Left ventricle myocardium superior (tissue), 1 donor: ENCODE measurements around the gene ERVK3-1. TPM values are rescaled to one million over a fixed set of nuclear protein-coding genes. Genes with fewer than 3 reads are reported as not detected.
"Not testable (repeated sequence)": the region's sequence is repeated elsewhere in the genome, so short reads cannot be mapped to it uniquely, and the experiment has no call there.

Experiments used
- ATAC-seq: fragments of 200-7000 bp; cut with Tn5 transposase; one replicate; pipeline ENCODE4 v1.9.1; 2020; ENCODE audit warnings: mild to moderate bottlenecking, moderate library complexity
- DNase-seq: peaks from one replicate; pipeline ENCODE4 v3.0.0-alpha.2; 2020
- intact Hi-C: fragments of 100-400 bp; cut with micrococcal nuclease; formaldehyde crosslinking; loops from one replicate; pipeline ENCODE4 v1.11.0; 2022
- total RNA-seq: library from RNA; stranded (reverse); fragmentation: NEBNext Ultra II Directional; extraction: Animal tissue kit (Norgen Biotek cat#: 25700); gene quantifications from one replicate; pipeline ENCODE4 v1.2.1, GENCODE V29; 2021
- donor health status: DM: no; HTN: yes; CAD: no; lungs with severe emphysema.

ERVK3-1 gene
- total RNA-seq, 1 donor from 2014 or later: 18.4 TPM

DNA sequence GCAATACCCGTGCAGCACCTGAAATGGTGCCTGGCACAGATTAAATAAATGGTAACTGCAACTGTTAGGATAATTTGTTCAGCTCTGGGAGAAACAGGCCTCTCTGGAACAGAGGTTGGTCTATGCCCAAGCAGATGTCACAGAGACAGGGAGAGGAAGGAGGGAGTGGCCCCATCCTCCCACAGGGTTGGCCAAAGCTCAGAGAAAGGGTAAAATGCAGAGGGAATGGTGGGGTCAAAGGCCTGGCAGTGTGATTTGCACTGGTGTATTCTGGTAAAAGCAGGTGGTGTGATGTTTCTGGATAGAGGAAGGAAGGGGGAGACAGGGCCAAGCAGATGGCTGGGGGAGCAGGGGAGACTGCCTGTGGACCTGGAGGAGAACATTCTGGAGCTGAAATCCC is 31.0 kb downstream of the ERVK3-1 start:
- intact Hi-C loops: no loop called here
- ATAC-seq: no peak
- no peak for DNase-seq

DNA sequence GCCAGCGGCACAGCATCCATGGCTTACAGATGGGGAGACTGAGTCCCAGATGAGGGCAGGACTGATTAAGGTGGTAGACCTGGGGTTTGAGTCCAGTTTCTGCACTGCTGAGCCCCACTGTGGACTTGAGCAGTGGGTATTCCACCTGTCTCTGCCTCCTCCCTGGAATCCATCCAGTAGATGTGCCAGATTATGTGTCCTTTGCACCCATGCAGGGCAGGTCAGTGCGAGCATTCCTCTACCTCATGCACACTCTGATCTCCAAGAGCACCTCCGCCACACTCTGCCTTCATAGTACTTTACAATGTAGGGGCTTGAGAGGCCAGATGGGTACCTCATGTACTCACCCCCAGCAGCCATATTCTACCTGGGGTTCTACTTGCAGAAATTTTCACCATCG is 31.6 kb downstream of the ERVK3-1 start:
- intact Hi-C loops: no loop called here
- DNase-seq (no peak), ATAC-seq (no peak)

DNA sequence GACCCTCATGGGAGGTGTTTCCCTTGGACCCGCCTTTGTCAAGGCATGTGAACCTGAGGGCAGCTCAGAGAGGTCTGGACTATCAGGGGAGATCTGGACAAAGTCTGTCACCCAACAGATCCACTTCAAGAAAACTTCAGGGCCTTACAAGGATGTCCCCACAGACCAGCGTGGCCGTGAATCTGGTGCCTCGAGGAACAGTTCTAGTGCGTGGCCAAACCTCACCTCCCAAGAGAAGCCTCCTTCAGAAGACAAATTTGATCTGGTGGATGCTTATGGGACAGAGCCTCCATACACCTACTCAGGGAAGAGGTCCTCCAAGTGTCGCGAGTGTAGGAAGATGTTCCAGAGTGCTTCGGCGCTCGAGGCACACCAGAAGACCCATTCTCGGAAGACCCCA is 33.2 kb downstream of the ERVK3-1 start:
- intact Hi-C loops: no loop called here
- DNase-seq (no peak), ATAC-seq (no peak)

DNA sequence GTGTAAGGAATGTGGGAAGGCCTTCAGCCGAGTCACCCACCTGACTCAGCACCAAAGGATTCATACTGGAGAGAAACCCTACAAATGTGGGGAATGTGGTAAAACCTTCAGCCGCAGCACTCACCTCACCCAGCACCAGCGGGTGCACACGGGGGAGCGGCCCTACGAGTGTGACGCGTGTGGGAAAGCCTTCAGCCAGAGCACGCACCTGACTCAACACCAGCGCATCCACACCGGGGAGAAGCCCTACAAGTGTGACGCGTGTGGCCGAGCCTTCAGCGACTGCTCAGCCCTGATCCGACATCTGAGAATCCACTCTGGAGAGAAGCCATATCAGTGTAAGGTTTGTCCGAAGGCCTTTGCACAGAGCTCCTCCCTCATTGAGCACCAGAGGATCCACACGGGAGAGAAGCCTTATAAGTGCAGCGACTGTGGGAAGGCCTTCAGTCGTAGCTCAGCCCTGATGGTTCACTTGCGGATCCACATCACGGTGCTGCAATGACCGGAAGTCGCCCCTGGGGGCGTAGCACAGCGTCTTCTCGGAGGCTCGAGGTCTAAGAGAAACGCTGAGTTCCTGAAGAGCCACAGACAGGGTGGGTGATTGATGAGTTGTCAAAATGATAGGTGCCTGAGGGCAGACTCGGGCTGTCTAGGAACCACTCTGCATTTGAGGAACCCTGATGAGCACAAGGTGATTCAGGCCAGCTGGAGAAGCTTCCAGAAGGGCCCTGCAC is 33.8 kb downstream of the ERVK3-1 start:
- intact Hi-C loops: no loop called here
- no peak for ATAC-seq
- no peak for DNase-seq

DNA sequence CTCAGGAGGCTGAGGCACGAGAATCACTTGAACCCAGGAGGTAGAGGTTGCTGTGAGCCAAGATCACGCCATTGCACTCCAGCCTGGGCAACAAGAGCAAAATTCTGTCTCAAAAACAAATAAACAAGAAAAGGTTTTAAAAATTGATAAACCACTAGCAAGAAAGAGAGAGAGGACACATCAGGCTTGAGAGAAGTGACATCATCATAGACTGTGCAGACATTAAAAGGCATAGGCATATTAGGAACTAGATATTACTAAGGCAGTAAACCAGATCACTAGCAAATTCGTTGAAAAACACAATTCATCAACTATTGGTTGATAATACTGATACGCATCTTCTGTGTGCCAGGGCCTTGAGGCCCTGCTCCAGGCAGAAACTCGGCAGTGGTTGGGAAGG is 40.4 kb downstream of the ERVK3-1 start:
- intact Hi-C loops: no loop called here
- ATAC-seq (no peak), DNase-seq (no peak)

DNA sequence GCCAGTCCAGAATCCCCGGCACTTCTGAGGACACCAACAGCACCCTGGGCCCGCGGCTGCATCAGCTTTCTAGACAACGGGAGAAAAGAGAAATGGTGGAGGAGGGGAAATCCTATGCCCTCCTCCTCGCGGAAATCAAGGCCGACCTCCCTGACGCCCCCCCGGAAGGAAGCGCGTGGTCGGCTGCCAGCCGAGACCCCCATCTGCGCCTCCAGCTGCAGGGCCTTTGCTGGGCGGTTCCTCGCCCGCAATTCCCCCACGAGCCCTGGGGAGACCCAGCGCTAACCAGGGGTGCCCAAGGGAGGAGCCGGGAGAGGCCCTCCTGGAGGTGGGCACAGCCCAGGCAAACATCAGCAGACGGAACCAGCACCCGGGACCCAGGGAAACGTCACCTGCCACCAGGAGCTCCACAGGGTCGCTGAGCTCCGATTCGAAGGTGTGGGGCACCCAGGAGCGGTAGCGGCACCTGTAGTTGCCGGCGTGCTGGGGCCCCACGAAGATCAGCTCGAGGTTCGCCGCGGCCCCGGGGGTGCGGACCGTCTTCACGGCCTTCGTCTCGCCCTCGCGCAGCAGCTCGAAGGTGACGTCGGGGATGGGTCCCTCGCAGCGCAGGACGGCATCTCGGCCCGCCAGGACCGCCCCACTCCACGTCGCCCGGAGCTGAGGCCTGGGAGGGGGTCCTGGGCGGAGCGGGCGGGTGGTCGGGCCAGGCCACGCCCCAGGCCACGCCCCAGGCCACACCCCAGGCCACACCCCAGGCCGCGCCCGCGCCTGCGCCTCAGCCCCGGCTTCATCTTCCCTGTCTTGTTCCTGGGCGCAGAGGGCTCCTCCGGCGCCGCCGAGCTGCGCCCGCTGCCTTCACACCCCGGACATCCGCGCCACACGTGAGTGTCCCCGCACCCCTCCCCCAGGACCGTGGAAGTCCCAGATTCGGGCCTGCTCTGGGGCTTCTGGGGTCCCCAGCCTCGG is 42.1 kb downstream of the ERVK3-1 start:
- intact Hi-C loops: no loop called here
- ATAC-seq: peak; percentile 96
- peak; percentile 81 for DNase-seq

DNA sequence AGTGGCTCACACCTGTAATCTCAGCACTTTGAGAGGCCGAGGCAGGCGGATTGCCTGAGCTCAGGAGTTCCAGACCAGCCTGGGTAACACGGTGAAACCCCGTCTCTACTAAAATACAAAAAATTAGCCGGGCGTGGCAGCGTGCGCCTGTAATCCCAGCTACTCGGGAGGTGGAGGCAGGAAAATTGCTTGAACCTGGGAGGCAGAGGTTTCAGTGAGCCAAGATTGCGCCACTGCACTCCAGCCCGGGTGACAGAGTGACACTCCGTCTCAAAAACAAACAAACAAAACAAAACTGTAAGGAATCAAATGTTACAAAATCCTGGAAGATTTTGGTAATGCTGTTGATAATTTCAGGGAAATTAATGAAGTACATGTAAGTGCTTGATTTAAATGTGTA is 42.9 kb downstream of the ERVK3-1 start:
- ATAC-seq, intact Hi-C loops, DNase-seq: not testable (repeated sequence)

DNA sequence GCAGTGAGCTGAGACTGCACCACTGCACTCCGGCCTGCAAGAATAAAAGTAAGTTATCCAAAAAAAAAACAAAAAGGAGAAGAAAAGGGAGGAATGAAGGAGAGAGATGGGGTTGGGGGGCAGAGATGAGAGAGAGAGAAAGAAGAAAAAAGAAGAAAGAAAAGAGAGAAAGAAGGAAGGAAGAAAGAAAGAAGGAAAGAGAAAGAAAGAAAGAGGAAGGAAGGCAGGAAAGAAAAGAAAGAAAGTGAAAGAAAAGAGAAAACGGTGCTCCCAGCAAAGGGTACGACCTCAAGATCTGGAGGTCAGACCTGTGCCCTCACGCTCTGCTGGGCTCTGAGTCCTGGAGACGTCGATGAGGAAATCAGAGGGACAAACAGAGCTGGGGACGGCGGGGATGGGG is 44.4 kb downstream of the ERVK3-1 start:
- ATAC-seq (no peak), DNase-seq (no peak)
- intact Hi-C loops: no loop called here

DNA sequence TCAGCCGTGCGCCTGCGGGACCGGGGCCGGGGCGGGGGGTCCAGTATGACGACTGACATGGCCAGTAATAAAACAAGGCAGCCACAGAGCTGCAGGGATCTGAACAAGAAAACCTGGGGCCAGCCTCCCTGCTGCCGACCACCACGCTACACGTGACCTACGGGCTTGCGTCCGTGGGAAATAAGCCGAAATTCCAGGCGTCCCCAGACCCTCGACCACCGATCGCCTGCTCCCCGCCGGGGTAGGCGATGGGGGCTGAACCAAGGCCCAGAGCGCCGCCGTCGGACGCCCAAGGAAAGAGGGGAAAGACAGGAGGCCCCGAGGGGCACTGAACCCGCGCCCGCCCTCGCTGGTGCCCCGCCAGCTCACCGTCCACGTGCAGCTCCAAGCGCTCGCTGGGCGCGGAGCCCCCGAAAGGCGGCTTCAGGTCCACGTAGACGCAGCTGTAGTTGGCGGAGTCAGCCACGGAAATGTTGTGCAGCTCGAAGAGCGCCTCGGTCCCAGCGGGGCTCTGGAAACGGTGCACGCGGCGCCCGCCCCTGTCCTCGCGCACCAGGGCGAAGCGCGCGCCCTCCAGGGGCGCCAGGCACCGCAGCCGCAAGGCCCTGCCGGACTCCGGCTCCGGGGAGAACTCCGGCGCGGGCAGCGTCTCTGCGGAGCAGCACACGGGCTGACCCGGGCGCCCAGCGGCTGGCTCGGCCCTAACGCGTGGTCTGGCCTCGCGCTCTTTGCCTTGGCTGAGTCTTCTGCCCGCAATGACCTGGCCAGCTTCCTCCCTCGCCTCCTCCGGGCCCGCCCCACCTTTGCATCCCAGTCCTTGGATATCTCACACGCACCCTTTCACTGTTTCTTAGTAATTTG is 45.1 kb downstream of the ERVK3-1 start:
- ATAC-seq (peak; percentile 24), DNase-seq (peak; percentile 39)
- intact Hi-C loops: no loop called here

DNA sequence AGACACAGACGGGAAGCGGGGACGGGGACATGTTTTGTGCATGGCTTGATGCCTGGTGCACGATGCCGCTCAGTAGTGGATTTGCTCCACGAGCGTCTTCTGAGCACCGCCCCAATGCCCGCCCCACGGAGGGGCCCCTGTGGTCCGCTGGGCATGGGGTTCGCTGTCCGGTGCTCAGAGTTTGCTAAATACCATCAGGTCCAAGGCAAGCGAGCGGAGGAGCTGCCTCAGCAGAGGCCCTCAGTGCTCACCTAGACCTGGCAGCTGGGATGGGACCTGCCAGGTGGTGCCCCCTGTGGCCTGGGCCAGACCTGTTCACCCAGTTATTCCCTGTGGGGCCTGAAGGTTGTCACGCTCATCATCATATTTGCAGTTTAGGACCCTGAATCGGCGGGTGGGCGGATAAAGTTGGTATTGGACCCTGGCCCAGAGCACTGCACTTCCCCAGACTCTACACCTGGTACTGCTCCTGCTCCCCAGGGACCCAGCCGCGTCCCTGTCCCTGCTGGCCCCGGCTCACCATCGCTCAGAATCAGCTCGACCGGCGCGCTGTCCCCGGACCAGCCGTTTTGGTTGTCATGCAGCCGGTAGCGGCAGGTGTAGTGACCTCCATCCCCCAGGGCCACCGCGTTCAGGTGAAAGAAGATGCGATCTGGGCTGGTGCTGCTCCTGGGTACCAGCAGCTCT is 45.8 kb downstream of the ERVK3-1 start:
- DNase-seq: no peak
- intact Hi-C loops: no loop called here

DNA sequence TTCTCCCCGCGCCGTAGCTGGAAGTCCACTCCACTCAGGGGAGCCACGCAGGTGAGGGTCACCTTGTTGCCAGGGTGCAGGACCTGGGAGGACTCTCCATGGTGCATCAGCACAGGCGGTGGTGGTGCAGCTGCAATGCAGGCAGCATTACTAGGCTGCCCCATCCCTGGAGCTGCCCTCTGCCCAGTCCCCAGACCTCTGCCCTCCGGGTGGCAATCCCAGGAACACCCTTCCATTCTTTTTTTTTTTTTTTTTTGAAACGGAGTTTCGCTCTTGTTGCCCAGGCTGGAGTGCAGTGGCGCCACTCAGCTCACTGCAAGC is 46.3 kb downstream of the ERVK3-1 start:
- DNase-seq (no peak), ATAC-seq (no peak)
- intact Hi-C loops: no loop called here

More for the DNA sequence above, 45.8 kb downstream of the ERVK3-1 start:
- no peak for ATAC-seq

DNA sequence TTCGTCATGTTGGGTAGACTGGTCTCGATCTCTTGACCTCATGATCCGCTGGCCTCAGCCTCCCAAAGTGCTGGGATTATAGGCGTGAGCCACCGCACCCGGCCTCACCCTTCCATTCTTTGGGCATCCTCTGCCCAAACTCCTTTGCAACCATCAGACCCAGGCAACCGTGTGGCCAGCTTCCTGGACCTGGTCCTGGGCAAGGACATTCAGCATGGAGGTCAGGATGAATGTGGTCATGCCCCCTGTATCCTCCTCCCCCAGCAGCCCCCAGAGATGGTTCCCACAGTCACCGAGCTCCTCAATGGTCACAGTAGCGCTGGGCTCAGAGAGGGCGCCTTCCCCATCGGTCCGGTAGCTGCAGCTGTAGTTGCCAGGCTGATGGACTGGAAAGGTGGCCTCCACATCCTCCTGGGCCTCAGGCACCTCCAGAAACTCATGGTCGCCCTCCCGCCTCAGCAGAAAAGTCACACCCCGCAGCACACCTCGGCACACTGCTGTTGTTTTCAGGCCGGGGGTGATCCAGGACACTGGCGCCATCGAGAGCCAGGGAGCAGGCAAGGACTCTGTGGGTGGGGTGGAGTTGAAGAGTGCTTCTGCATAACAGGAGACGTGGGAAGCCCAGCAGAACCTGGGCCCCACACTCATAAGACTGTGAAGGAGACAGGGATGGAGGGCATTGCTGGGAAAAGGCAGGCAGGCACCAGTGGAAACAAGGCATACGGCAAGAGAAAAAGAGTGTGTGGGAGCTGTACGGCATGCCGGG is 47.0 kb downstream of the ERVK3-1 start:
- intact Hi-C loops: no loop called here
- ATAC-seq (no peak), DNase-seq (no peak)

DNA sequence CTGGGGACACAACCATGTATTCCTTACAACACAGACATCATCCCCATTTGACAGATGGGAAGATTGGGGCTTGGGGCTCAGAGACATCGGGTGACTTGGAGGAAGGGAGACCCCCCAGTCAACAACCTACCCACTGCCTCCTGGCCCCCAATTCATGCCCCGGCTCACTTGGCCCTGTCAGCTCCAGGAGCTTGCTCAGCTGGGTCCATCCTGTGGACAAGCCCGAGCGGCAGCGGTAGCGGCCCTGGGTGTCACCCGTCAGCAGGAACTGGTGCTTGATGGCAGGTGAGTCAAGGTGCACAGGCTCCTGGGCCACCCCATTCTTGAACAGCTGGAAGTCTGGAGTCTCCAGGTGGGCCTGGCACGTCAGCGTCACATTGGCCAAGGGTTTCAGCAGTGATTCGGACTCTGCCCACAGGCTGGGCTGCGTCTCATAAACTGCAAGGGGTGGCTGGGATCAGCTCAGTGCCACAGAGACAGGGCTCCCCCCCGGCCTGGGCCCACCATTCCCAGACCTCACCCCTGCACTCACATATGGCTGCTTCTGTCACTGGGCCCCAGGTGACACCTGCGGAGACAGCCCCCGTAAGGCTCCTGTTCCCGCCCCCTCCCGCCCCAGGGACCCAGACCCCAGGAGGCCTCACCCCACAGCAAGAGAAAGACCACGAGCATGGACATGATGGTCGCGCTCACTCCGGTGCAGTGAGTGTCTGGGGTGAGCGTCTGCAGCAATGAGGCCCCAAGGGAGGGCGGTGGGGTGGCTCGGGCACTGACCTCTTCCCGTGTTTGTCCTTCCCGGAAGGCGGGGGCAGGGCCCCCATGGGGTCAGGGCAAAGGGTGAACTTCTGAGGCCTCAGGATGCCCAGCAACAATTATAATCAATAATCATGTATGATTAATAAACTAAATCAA is 47.8 kb downstream of the ERVK3-1 start, which contains the start of gene A1BG:
A1BG (minus strand) TSS at position 733 of the 912 bp plus-strand sequence; CDS start at position 678, 55 bp downstream.
- ATAC-seq (no peak), DNase-seq (no peak)
- intact Hi-C loops: no loop called here

DNA sequence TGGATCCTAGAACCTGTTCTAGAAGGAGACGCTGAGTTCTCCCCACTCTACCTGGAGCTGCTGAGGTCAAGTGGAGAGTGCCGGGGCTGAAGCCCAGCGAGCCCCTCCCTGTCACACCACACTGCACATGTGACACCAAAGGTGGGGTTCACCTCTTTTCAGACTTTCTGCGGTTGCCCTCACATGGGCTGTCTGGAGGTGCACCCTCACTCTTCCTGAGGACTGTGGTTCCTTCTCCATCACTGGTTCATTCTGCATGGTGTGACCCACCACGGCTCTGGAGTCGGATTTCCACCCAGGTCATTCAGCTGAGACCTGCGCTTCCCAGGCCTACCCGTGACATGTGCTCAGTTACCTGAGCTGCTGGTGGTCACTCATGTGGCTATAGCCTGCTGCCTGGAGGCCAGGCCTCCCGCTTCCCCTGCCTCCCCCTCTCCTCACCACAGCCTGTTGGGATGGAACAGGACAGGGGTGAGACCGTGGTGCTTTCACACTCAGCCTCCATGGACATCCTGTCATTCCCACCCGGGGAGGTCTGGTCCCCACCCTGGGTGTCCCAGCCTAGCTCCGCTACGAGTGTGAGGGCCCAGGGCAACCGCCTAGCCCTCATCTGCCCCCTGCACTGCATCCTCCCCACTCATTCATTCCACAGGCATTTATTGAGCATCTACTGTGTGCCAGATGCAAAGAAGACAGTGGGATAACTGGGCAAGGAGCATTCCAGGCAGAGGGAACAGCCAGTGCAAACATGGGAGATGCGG is 48.7 kb downstream of the ERVK3-1 start:
- intact Hi-C loops: no loop called here
- DNase-seq: no peak
- ATAC-seq: no peak

DNA sequence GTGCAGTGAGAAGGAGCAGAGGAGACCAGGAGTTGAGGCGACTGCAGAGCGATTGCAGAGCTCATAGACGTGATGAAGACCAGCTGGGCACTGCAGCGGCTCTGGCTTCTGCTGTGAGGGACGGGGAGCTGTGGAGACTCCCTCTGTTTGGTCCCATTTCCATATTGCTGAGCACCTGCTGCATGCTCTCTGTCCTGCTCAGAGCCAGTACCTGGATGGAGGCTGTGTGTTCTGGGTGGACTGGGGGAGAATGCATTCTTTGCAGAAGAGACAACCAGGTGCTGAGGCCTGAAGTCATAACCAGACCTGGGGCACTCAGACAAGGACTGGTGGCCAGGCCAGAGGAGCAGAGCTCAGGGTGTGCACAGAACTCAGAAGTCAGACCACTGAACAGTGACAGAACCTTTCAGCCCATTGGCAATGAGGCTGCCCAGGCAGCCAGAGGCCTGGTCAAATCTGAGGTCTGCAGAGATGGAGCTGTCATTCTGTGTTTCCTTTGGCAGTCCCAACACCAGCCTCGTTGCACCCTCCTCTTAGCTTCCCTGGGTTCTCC is 49.4 kb downstream of the ERVK3-1 start:
- DNase-seq (no peak), ATAC-seq (no peak)
- intact Hi-C loops: no loop called here

DNA sequence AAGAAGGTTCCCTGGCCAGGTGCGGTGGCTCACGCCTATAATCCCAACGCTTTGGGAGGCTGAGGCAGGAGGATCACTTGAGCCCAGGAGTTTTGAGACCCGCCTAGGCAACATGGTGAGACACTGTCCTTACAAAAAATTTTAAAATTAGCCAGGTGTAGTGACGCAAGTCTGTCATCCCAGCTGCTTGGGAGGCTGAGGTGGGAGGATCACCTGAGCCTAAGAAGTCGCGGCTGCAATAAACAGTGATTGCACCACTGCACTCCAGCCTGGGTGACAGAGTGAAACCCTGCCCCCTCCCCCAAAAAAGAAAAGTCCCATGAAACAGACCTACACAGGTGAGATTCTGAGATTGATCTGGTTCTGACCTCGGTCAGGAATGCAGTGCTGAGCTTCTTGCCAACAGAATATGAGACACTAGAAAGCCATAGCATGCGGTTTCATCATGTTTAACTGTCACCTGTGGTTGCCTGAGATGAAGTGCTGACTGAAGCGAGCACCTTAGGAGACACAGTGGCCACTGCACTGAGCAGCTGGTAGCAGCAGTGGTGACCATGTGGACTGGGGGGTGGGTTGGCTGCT is 50.1 kb downstream of the ERVK3-1 start:
- ATAC-seq (no peak), DNase-seq (no peak)
- intact Hi-C loops: no loop called here
